ENCODE results near the gene ADGRL3. TPM values are rescaled to one million over a fixed set of nuclear protein-coding genes. Genes with fewer than 3 reads are reported as not detected.

ADGRL3 gene
- total and polyA plus RNA-seq, 2 donors (not counting 1 experiment from before 2014, with no cell fraction given), result not detected

GRCh38 chr4:61959087-61959486 lies 759.0 kb downstream of the ADGRL3 start:
- Histone ChIP-seq H3K36me3 (replicated peaks in 1 of 2; ENCODE audit: control extremely low read depth in 1 of 2, control insufficient read depth in 1 of 2, extremely low read depth in 1 of 2, insufficient read depth in 2 of 2, low read length in 1 of 2) (no peaks in the 10 kb centered on the region), H3K9ac (ENCODE audit: low read length) (no peak overlapping the region), H3K4me1 (ENCODE audit: control insufficient read depth in 2 of 2, insufficient read depth in 2 of 2, low read length in 2 of 2) (no peaks in the 10 kb centered on the region), H3K79me2 (ENCODE audit: control insufficient read depth, insufficient read depth, low read length) (no peaks in the 10 kb centered on the region), H3K27me3 (replicated peaks in 1 of 4; ENCODE audit: control extremely low read depth in 1 of 4, control insufficient read depth in 3 of 4, insufficient read depth in 4 of 4, low read length in 3 of 4) (no peaks in the 10 kb centered on the region), H3K9me3 (ENCODE audit: control extremely low read depth in 1 of 3, control insufficient read depth in 2 of 3, insufficient read depth in 1 of 3, low read length in 2 of 3) (no peaks in the 10 kb centered on the region), H3K27ac (ENCODE audit: low read length in 2 of 2) (no peak overlapping the region), H4K20me1 (ENCODE audit: control insufficient read depth, insufficient read depth, low read length, poor library complexity, severe bottlenecking) (no peaks in the 10 kb centered on the region), H2AFZ (ENCODE audit: insufficient read depth, low read depth, low read length, poor library complexity, severe bottlenecking) (no peak overlapping the region), H3K4me2 (replicated peaks; ENCODE audit: low read depth, low read length, poor library complexity, severe bottlenecking) (no peak overlapping the region), H3K4me3 (ENCODE audit: control extremely low read depth in 1 of 5, extremely low read depth in 1 of 5, insufficient read depth in 1 of 5, low read depth in 2 of 5, low read length in 4 of 5) (no peak overlapping the region)
- no peak for DNase-seq
- TF ChIP-seq EZH2 (IDR thresholded peaks at IDR 0.05; ENCODE audit: borderline replicate concordance, insufficient read depth, low read depth, low read length, poor library complexity, severe bottlenecking), result no peak
- no peak for TF ChIP-seq CTCF (IDR thresholded peaks at IDR 0.05)
- ATAC-seq (ENCODE audit: low read depth), result no peak
- H3K4me1 Mint-ChIP-seq, result no peaks in the 10 kb centered on the region
- no peak overlapping the region for H3K27ac Mint-ChIP-seq
- POLR2A ChIA-PET, result no interaction called here
- intact Hi-C loops (cut with micrococcal nuclease), result no loop called here
- no peak overlapping the region for H3K4me3 Mint-ChIP-seq
- CTCF ChIA-PET, result no interaction called here
- no peaks in the 10 kb centered on the region for H3K9me3 Mint-ChIP-seq (ENCODE audit: insufficient read depth)
- WGBS (ENCODE audit: insufficient coverage), result no CpG with 5 or more reads among the region's 1 CpG
- H3K27me3 Mint-ChIP-seq, result no peaks in the 10 kb centered on the region

- Histone ChIP-seq H3K9ac (ENCODE audit: low read length) (no peak overlapping the region), H3K4me2 (replicated peaks; ENCODE audit: low read depth, low read length, poor library complexity, severe bottlenecking) (no peak overlapping the region)
Observed at GRCh38 chr4:61984260-61984909, 784.3 kb downstream of the ADGRL3 start.

More at GRCh38 chr4:61984260-61984909, 784.3 kb downstream of the ADGRL3 start:
- TF ChIP-seq CTCF (IDR thresholded peaks at IDR 0.05), result no peak
- TF ChIP-seq EZH2 (IDR thresholded peaks at IDR 0.05; ENCODE audit: borderline replicate concordance, insufficient read depth, low read depth, low read length, poor library complexity, severe bottlenecking), result no peak
- WGBS (ENCODE audit: insufficient coverage), result 94% methylated on average over 3 of the region's 4 CpGs
- no peaks in the 10 kb centered on the region for H3K79me2 ChIP-seq (ENCODE audit: control insufficient read depth, insufficient read depth, low read length)
- H3K4me1 Mint-ChIP-seq, result no peaks in the 10 kb centered on the region
- H3K27ac ChIP-seq (ENCODE audit: low read length in 2 of 2), result no peak overlapping the region
- no peaks in the 10 kb centered on the region for H3K36me3 ChIP-seq (replicated peaks in 1 of 2; ENCODE audit: control extremely low read depth in 1 of 2, control insufficient read depth in 1 of 2, extremely low read depth in 1 of 2, insufficient read depth in 2 of 2, low read length in 1 of 2)
- no peaks in the 10 kb centered on the region for H3K27me3 Mint-ChIP-seq
- no peaks in the 10 kb centered on the region for H4K20me1 ChIP-seq (ENCODE audit: control insufficient read depth, insufficient read depth, low read length, poor library complexity, severe bottlenecking)
- no peaks in the 10 kb centered on the region for H3K4me1 ChIP-seq (ENCODE audit: control insufficient read depth in 2 of 2, insufficient read depth in 2 of 2, low read length in 2 of 2)
- no peak overlapping the region for H3K27ac Mint-ChIP-seq
- no peak for DNase-seq
- no peak overlapping the region for H2AFZ ChIP-seq (ENCODE audit: insufficient read depth, low read depth, low read length, poor library complexity, severe bottlenecking)
- no peak for ATAC-seq (ENCODE audit: low read depth)
- H3K9me3 ChIP-seq (ENCODE audit: control extremely low read depth in 1 of 3, control insufficient read depth in 2 of 3, insufficient read depth in 1 of 3, low read length in 2 of 3), result no peaks in the 10 kb centered on the region
- no peak overlapping the region for H3K4me3 ChIP-seq (ENCODE audit: control extremely low read depth in 1 of 5, extremely low read depth in 1 of 5, insufficient read depth in 1 of 5, low read depth in 2 of 5, low read length in 4 of 5)
- POLR2A ChIA-PET, result no interaction called here
- H3K4me3 Mint-ChIP-seq, result no peak overlapping the region
- intact Hi-C loops (cut with micrococcal nuclease), result no loop called here
- no peaks in the 10 kb centered on the region for H3K9me3 Mint-ChIP-seq (ENCODE audit: insufficient read depth)
- no peaks in the 10 kb centered on the region for H3K27me3 ChIP-seq (replicated peaks in 1 of 4; ENCODE audit: control extremely low read depth in 1 of 4, control insufficient read depth in 3 of 4, insufficient read depth in 4 of 4, low read length in 3 of 4)
- CTCF ChIA-PET, result no interaction called here

All from B cell (primary cell).